Activated naive CD4-positive, alpha-beta T cell treated with anti-CD3 and anti-CD28 coated beads, Interleukin-2, amount 50 U/mL, for 16 hours (primary cell): Measurements from ENCODE around the gene EVC.
A peak's percentile ranks its signal among the peaks of the same experiment; 100 is the strongest.
"Not testable (repeated sequence)": the region's sequence is repeated elsewhere in the genome, so short reads cannot be mapped to it uniquely, and the experiment has no call there.

Experiments used
- DNase-seq: peaks from one replicate; pipeline ENCODE4 v3.0.0-alpha.2; 2020

The EVC gene

GRCh38 chr4:5854929-5855328 is 143.9 kb downstream of the EVC start:
- DNase-seq, result no peak

GRCh38 chr4:5856362-5856761 is 145.4 kb downstream of the EVC start:
- not testable (repeated sequence) for DNase-seq

- DNase-seq, result no peak
Observed at GRCh38 chr4:5857199-5857598, 146.2 kb downstream of the EVC start.

GRCh38 chr4:5858020-5858769 is 147.2 kb downstream of the EVC start:
- DNase-seq, result no peak

- DNase-seq, result peak; percentile 30
Observed at GRCh38 chr4:5863461-5864113, 152.6 kb downstream of the EVC start.
